HFF-Myc (cell line): ENCODE measurements around the gene MSX2.

Experiments
- DNase-seq: peaks from one replicate; pipeline ENCODE4 v3.0.0-alpha.2; 2011; ENCODE audit warnings: low read depth; ENCODE audit errors: extremely low read depth
- H3K4me3 ChIP-seq: replicated peaks from 2 replicates; pipeline ENCODE4 v1.5.1; 2011; ENCODE audit warnings: low read depth, mild to moderate bottlenecking, control low read depth, low read length
- TF ChIP-seq, protein P1 (sequence below): IDR thresholded peaks from 2 replicates; pipeline ENCODE4 v1.5.1; 2012; ENCODE audit warnings: mild to moderate bottlenecking, low read depth, low read length, control low read depth; ENCODE audit errors: missing control alignments

The MSX2 gene

DNA sequence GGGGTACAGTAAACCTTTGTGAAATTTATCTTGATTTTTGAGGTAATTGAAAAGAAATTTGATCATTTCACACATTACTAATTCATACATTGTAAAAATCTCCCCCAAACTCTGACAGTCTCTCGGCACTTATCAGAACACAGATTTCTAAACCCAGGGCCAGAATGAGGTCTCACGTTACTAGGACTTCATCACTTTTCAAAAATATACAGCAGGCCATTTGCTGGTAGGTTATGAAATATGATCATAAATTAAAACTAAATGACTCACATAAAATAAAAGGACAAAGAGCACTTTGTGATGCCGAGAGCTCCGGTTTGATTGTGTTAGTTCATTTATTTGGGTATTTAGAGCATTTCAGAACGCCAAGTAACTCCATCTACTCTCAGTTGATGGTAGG lies 17.0 kb downstream of the MSX2 start:
- TF ChIP-seq, protein P1, sequence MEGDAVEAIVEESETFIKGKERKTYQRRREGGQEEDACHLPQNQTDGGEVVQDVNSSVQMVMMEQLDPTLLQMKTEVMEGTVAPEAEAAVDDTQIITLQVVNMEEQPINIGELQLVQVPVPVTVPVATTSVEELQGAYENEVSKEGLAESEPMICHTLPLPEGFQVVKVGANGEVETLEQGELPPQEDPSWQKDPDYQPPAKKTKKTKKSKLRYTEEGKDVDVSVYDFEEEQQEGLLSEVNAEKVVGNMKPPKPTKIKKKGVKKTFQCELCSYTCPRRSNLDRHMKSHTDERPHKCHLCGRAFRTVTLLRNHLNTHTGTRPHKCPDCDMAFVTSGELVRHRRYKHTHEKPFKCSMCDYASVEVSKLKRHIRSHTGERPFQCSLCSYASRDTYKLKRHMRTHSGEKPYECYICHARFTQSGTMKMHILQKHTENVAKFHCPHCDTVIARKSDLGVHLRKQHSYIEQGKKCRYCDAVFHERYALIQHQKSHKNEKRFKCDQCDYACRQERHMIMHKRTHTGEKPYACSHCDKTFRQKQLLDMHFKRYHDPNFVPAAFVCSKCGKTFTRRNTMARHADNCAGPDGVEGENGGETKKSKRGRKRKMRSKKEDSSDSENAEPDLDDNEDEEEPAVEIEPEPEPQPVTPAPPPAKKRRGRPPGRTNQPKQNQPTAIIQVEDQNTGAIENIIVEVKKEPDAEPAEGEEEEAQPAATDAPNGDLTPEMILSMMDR, result no peak
- no peak for DNase-seq

DNA sequence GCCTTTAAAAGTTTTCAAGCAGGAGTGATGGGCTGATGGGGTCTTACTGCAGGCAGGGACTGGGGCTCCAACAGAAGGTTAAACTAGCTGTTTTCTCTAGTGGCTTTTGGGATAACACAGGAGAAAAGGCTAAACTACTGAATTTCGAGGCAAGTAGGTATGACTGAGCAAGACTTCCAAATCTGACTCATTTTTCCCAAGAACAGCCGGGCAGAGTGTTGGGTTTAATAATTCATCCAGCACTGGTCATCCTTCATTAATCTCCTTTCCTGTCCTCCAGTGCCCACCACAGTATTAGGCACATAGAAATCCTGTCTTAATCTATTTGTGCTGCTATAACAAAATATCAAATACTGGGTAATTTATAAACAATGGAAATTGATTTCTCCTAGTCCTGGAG lies 20.5 kb downstream of the MSX2 start:
- no peak overlapping the region for H3K4me3 ChIP-seq
- no peak for DNase-seq
- TF ChIP-seq, protein P1, result no peak

More for the DNA sequence above, 17.0 kb downstream of the MSX2 start:
- no peak overlapping the region for H3K4me3 ChIP-seq

DNA sequence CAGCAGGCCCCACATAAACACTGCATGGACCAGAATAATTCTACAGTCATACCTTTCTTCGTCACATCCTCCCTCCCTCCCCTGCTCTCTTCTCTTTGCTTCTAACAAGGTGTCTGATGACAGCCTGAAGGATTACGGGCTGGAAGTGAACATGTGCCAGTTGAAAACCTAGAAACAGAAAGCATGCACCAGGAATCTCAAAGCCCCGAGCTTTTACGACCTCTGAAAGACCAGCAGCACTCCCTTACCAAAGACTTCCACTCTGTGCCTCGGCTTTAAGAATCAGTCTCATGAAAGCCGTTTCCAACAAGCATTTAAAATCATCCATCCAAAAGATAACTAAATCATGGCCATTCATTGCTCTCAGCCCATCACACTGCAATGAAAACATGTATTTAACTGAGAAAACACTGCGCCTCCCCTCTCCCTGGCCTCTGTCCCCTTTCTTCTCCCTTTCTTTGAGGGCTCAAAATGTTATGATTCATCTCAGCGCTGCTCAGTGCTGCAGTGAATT lies 21.3 kb downstream of the MSX2 start:
- TF ChIP-seq, protein P1, result no peak
- no peak overlapping the region for H3K4me3 ChIP-seq
- DNase-seq, result no peak

DNA sequence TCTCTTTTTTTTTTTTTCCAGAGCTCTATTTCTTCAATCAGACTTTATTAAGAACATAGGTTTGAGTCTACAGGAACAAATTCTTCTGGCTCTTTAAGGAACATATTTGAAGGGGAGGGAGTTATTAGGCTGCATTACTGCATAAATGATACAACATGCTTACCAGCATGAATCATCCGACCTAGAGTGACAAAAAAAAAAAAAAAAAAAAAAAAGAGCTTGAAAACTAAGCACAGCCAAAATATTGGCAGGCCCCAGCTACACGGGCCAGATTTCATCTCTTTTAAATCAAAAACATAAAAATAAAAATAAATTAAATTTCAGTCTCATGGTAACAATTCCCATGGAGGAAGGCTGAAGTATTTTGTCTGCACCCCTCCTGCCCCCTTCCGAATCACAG lies 26.3 kb downstream of the MSX2 start:
- DNase-seq, result no peak
- TF ChIP-seq, protein P1, result no peak
- peak overlapping the region; percentile 46 for H3K4me3 ChIP-seq

DNA sequence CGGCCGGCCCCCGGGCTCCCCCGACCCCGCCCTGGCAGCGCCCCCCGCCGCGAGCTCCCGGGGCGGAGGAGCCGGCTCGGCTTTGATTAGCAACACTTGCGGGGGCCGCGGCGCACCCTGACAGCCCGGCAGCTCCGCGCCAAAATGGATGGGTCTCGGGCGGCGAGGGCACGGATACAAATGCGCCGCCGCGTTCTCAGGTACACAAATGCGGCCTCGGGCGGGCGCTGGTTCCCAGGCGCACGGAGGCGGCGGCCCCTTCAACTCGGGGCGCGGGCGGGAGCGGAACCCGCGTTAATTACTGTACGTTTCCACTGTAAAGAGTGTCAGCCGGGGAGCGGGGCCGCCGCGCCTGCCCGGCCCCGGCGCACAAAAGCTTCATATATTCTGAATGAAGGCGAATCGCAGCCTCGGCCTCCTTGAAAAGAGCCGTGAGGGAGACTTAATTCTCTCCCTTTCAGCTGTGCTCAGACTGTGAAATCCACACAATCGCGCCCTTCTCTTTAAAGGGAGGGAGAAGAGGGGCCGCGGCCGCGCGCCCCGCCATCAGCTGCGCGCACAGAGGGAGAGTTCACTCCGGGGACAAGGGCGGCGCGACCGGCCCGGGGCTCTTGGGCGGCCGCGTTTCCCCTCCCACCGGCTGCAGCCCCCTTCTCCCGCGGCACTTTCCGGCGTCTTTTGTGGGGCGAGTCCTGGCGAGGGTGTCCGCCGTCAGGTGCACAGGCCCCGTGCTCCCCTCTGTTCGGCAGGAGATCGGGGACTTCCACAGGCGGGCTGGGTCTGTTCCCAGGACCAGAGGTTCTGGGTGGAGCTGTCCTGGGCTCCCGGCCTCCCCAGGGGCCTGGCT lies 27.0 kb downstream of the MSX2 start:
- H3K4me3 ChIP-seq, result peak overlapping the region; percentile 46
- no peak for DNase-seq

DNA sequence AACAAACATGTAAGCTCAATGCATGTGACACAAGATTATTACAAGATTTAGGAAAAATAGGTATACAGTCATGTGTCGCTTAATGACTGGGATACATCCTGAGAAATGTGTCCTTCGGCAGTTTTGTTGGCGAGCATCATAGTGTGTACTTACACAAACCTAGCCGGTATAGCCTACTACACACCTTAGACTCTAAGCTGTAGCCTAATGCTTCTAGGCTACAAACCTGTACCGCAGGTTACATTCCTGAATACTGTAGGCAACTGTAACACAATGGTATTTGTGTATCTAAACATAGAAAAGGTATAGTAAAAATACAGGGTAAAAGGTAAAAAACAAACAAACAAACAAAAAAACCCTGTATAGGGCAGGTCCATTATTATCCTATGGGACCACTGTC lies 27.7 kb downstream of the MSX2 start:
- DNase-seq, result no peak
- H3K4me3 ChIP-seq, result no peak overlapping the region
- TF ChIP-seq, protein P1, result no peak

More for the DNA sequence above, 27.0 kb downstream of the MSX2 start:
- TF ChIP-seq, protein P1, result no peak

DNA sequence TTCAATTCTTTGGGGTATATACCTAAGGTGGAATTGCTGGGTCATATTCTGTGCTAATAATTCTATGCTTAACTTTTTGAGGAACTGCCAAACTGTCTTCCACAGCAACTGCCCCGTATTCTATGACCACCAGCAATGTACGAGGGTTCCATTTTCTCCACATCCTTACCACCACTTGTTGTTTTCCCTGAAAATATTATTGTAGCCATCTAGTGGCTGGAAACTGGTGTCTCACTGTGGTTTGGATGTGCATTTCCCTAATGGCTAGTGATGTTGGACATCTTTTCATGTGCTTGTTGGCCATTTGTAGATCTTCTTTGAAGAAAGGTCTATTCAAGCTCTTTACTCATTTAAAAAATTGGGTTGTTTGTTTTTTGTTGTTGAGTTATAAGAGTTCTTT lies 30.7 kb downstream of the MSX2 start:
- H3K4me3 ChIP-seq, result no peak overlapping the region
- TF ChIP-seq, protein P1, result peak; percentile 35
- DNase-seq, result no peak
